ENCODE data around the gene BARHL2.

DNA sequence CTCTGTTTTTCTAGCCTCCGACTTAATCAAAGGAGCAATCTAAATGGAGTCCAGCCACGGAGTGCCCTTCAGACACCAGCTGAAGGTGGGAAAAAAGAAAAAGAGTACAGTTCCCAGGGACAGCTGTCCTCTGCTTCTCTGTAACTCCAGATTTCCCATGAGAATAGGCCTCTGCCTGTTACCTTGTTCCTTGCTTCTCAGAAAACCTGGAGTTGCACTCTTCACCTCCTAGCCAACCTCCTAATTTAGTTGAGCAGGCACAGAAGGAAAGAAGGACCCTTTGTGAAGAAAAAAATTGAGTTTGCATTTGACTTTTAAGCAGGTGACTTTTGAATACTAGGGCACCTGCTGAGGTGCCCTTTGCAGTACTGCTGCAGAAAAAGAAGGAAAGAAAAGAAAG, 8.3 kb downstream of the BARHL2 start:
- TF ChIP-seq MAFK (IDR thresholded peaks at IDR 0.05; ENCODE audit: partially characterized antibody) (no peak), MAZ (IDR thresholded peaks at IDR 0.05; ENCODE audit: borderline replicate concordance, low read depth, low read length) (no peak)
- TF ChIP-seq, protein P1, sequence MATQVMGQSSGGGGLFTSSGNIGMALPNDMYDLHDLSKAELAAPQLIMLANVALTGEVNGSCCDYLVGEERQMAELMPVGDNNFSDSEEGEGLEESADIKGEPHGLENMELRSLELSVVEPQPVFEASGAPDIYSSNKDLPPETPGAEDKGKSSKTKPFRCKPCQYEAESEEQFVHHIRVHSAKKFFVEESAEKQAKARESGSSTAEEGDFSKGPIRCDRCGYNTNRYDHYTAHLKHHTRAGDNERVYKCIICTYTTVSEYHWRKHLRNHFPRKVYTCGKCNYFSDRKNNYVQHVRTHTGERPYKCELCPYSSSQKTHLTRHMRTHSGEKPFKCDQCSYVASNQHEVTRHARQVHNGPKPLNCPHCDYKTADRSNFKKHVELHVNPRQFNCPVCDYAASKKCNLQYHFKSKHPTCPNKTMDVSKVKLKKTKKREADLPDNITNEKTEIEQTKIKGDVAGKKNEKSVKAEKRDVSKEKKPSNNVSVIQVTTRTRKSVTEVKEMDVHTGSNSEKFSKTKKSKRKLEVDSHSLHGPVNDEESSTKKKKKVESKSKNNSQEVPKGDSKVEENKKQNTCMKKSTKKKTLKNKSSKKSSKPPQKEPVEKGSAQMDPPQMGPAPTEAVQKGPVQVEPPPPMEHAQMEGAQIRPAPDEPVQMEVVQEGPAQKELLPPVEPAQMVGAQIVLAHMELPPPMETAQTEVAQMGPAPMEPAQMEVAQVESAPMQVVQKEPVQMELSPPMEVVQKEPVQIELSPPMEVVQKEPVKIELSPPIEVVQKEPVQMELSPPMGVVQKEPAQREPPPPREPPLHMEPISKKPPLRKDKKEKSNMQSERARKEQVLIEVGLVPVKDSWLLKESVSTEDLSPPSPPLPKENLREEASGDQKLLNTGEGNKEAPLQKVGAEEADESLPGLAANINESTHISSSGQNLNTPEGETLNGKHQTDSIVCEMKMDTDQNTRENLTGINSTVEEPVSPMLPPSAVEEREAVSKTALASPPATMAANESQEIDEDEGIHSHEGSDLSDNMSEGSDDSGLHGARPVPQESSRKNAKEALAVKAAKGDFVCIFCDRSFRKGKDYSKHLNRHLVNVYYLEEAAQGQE (IDR thresholded peaks at IDR 0.05): no peak

All from A549 (cell line).